Measurements from ENCODE around the gene DYRK4.

The DYRK4 gene

DNA sequence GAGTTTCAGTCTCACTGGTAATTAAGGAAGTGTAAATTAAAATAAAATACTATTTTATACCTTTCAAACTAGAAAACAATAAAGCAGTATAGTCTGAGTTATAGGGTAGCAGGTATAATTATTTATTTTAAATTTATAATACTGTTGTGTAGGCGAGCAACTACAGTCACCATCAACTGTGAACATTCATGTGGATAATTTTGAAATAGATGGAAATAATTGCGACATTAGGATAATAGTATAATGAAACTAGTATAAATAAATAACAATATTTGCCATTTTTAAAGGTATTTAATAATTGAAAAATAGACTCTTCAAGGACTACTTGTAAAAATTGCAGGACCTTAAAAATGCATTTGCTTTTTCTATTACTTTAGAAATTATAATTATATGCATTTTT is 3.8 kb upstream of the DYRK4 start:
- DNase-seq (ENCODE audit: low read depth in 2 of 2, low spot score in 1 of 2), result no peak

DNA sequence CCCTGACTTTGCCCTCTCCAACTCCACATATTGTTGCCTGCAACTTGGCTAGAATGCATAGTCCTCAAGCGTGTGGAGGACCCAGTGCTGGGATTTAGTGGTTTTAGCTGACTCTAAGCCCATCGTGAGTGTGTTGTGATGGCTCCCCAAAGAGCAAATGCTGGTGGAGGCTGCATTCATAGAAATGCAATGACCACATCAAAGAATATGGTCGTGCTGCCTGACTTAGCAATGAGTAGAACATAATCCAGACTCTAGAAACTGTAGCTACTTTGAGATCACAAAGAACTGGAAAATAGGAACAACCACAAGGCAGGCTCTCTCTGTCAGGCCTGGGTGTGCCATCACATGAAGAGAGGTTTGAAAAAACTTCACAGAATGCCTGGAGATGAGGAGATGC is 1.3 kb downstream of the DYRK4 start:
- no peak for DNase-seq (ENCODE audit: low read depth in 2 of 2, low spot score in 1 of 2)

DNA sequence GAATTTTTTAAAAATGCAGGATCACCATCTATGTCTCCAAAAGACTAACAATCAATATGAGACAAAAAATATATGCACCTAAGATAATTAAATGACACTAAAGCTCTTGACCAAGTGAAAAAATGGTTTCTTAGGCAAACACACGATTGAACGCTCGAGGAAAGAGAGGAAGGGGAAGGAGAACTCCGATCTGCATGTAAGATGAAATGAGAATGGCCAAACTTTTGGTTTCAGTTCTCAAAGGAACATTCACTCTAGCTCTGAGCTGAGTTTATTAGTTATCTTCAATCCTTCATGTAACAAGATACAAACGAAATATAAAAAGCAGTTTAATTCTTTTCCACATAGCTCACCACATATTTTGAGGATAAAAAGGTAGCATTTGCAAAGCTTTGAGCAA is 2.8 kb downstream of the DYRK4 start:
- DNase-seq (ENCODE audit: low read depth in 2 of 2, low spot score in 1 of 2), result no peak

- DNase-seq (ENCODE audit: low read depth in 2 of 2, low spot score in 1 of 2), result no peak
Measured at GRCh38 chr12:4566474-4566873, 4.5 kb downstream of the DYRK4 start.

DNA sequence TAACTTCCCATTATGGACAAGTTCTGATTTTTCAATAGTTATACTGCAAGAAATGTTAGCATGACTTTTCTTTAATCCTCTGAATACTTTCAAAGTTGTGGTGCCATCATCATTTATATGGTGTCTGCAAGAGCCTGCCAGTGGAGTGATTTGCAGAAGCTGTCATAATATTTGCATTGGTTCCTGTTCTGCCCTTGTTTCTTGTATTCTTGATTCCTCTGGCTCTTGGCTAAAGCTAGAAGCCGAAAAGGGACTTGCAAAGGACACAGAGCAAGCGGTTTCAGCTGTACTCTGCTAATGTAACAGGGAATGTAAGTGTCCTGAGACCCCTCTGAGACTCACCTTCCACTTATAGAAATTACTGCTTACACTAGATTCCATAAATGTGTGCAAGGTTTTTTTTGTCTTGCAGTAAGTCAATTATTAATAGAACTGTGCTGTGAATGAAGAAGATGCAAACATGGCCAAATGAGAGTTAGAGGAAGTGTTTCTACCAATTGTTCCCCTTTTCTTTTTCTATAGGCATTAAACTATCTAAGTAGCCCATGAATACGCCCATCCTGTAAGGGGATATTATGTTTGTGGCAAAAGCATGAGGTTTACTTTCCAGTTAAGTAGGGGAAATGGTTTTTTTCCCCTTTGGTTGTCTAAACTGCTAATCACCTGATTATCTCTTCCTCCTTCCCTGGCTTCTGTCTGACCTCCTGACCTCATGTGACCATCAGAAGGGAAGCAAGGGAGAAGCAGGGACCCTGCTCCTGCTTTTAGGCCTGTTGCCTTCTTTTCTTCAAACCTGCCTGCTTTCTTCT is 5.3 kb downstream of the DYRK4 start:
- no peak for DNase-seq (ENCODE audit: low read depth in 2 of 2, low spot score in 1 of 2)

DNA sequence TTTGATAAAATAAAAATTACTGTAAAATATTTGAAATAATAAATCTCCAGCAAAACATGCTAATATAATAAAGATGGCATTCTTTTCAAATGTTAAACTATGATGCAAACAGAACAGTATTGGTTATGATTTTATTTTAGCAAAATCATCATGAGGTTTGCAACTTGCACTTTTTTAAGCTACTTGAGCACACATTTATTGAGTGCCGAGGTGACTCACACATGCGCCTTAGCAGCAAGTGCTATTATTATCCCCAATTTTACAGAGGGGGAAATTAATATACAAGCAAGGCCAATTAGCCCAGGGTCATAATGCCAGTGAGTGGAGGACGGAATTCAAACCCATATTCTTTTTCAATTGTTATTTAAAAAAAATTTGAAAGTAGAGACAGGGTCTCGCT is 7.3 kb downstream of the DYRK4 start:
- DNase-seq (ENCODE audit: low read depth in 2 of 2, low spot score in 1 of 2), result no peak

- DNase-seq (ENCODE audit: low read depth in 2 of 2, low spot score in 1 of 2), result no peak
Measured at GRCh38 chr12:4572680-4573079, 10.7 kb downstream of the DYRK4 start.

GRCh38 chr12:4579305-4580102 is 17.5 kb downstream of the DYRK4 start:
- DNase-seq (ENCODE audit: low read depth in 2 of 2, low spot score in 1 of 2), result no peak

- DNase-seq (ENCODE audit: low read depth in 2 of 2, low spot score in 1 of 2), result no peak
Measured at GRCh38 chr12:4580281-4580688, 18.3 kb downstream of the DYRK4 start.

- DNase-seq (ENCODE audit: low read depth in 2 of 2, low spot score in 1 of 2), result no peak
Measured at GRCh38 chr12:4584281-4584680, 22.3 kb downstream of the DYRK4 start.

DNA sequence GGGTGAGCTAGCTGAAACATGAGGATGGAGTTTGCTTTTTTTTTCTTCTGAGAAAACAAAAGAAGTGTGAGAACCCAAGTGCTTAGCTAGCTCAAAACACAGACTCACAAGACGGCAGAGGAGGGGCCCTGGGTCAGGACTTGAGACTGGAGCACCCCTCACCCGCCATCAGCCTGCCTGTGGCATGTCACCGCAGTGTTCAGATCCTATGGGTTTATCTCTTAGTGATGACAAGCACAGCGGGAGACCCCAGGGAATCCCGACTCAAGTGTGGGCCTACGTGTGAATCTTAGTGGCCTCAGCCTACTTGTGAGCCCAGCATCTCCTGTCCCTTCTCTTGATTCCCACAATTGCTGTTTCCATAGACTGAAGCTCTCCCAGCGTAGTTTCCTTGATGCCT is 22.9 kb downstream of the DYRK4 start:
- no peak for DNase-seq (ENCODE audit: low read depth in 2 of 2, low spot score in 1 of 2)

- no peak for DNase-seq (ENCODE audit: low read depth in 2 of 2, low spot score in 1 of 2)
Measured at GRCh38 chr12:4586500-4586899, 24.5 kb downstream of the DYRK4 start.

- DNase-seq (ENCODE audit: low read depth in 2 of 2, low spot score in 1 of 2), result no peak
Measured at GRCh38 chr12:4587108-4587507, 25.1 kb downstream of the DYRK4 start.

DNA sequence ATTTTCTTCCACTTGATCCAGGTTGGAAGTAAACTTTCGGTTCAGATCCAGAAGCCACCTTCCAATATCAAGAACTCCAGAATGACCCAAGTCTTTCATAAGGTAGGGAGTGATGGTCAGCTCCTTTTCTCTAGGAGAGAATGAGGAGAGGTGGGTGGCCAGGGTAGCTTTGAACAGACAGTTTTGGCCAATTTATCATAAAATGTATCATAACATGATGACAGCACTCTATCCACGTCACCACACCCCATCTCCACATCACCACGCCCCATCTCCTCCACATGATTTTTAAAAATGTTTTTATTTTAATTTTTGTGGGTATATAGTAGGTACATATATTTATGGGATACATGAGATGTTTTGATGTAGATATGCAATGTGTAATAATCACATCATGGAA is 26.9 kb downstream of the DYRK4 start:
- DNase-seq (ENCODE audit: low read depth in 2 of 2, low spot score in 1 of 2), result no peak

DNA sequence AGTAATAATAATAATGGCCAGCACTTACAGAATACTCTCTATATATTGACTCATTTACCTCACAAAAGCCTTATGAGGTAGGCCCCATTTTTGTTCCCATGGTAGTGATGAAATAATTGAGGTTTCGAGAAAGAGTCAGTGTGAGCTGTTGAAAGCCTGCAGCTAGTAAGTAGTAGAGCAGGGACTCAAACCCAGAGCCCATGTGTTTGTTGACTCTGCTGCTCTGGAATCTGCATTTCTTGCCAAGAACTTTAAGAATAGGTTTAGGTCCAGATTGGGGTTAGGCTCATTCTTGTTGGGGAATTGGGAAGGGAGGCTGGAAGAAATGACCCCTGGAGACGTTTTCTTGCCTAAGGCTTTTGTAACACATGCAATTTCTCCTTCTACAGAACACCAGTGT is 27.9 kb downstream of the DYRK4 start:
- DNase-seq (ENCODE audit: low read depth in 2 of 2, low spot score in 1 of 2), result no peak

GRCh38 chr12:4591180-4591687 is 29.2 kb downstream of the DYRK4 start:
- DNase-seq (ENCODE audit: low read depth in 2 of 2, low spot score in 1 of 2), result no peak

DNA sequence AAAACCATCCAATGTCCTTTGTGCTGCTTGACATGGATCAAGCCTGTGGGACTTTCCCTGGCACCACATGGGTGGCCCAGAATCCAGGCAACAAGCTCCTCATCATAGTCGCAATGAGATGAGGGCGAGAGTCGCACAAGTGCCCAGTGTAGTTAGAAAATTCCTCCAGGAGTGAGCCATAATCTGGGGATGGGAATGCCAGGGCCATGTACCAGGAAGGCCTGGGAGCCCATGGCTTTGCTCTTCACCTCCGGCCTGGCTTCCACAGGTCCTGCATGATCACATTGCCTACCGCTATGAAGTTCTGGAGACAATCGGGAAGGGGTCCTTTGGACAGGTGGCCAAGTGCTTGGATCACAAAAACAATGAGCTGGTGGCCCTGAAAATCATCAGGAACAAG is 33.9 kb downstream of the DYRK4 start:
- no peak for DNase-seq (ENCODE audit: low read depth in 2 of 2, low spot score in 1 of 2)

GRCh38 chr12:4603421-4603820 is 41.4 kb downstream of the DYRK4 start:
- no peak for DNase-seq (ENCODE audit: low read depth in 2 of 2, low spot score in 1 of 2)

GRCh38 chr12:4603946-4604345 is 41.9 kb downstream of the DYRK4 start:
- DNase-seq (ENCODE audit: low read depth in 2 of 2, low spot score in 1 of 2), result no peak

DNA sequence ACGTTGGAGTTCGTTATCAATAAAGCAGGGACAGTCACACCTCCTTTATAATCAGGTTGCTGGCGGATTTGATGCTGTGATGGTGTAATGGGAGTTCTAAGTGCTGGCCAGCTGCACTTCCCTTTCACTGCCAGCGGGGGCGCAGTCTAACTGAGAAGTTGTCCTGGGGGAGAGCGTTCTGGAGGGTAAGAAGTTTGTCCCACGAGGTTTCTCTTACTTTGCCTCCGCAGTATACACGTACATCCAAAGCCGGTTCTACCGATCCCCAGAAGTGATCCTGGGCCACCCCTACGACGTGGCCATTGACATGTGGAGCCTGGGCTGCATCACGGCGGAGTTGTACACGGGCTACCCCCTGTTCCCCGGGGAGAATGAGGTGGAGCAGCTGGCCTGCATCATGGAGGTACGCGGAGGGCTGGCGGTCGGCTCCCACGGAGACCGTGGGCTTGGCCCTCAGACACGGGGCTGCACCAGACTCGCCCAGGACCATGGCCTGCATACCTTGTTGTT is 42.7 kb downstream of the DYRK4 start:
- DNase-seq (ENCODE audit: low read depth in 2 of 2, low spot score in 1 of 2), result peak; percentile 60 to 66

DNA sequence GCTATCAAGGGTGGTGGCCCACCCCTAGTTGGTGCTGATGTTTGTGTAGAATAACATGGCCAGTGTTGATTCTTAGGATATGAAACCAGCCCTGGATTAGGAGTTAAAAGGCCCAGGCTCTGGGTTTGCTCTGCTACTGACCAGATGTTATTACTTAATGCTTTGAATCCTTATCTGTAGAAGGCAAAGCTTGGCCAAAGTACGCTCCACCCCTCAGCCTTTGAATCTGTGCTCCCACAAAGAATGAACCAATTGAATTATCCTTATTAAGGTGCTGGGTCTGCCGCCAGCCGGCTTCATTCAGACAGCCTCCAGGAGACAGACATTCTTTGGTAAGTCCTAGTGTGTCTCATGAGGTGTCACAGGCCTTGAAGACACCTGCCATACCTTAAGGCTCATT is 45.0 kb downstream of the DYRK4 start:
- no peak for DNase-seq (ENCODE audit: low read depth in 2 of 2, low spot score in 1 of 2)

- no peak for DNase-seq (ENCODE audit: low read depth in 2 of 2, low spot score in 1 of 2)
Measured at GRCh38 chr12:4609071-4609470, 47.1 kb downstream of the DYRK4 start.
